Vagina (tissue), 2 donors: ENCODE results near the gene CBLN3. TPM values are rescaled to one million over a fixed set of nuclear protein-coding genes. Genes with fewer than 3 reads are reported as not detected.

Experiments used
- DNase-seq, 2 donors: peaks; one replicate each; pipeline ENCODE4 v3.0.0-alpha.2; 2017; ENCODE audit errors: extremely low spot score in 2 of 2
- H3K27ac ChIP-seq: fragments of 200-600 bp; sonication (generic); one replicate; pipeline ENCODE4 v1.5.1; 2019
- H3K27me3 ChIP-seq: fragments of 200-600 bp; sonication (generic); one replicate; pipeline ENCODE4 v1.5.1; 2019
- H3K36me3 ChIP-seq, 2 donors: fragments of 200-600 bp; sonication (generic); one replicate each; pipeline ENCODE4 v1.5.1; 2017 to 2019
- H3K4me1 ChIP-seq: fragments of 200-600 bp; sonication (generic); one replicate; pipeline ENCODE4 v1.5.1; 2019
- H3K4me3 ChIP-seq, 2 donors: fragments of 200-600 bp; sonication (generic); 1 replicate in 1 of 2; 2 replicates in 1 of 2; pipeline ENCODE4 v1.5.1; 2016 to 2019
- H3K9me3 ChIP-seq: fragments of 200-600 bp; sonication (generic); one replicate; pipeline ENCODE4 v1.5.1; 2019
- CTCF ChIP-seq, 3 experiments: fragments of 450-650 bp in 2 of 3; fragments of 200-600 bp in 1 of 3; sonication (generic) in 1 of 3; IDR thresholded peaks; one replicate each; pipeline ENCODE4 v1.5.1; 2017 to 2019; ENCODE audit warnings: antibody characterized with exemption in 3 of 3, mild to moderate bottlenecking in 2 of 3, moderate library complexity in 2 of 3
- POLR2A ChIP-seq, 2 donors: fragments of 450-650 bp; IDR thresholded peaks; one replicate each; pipeline ENCODE4 v1.6.1; 2017; ENCODE audit warnings: antibody characterized with exemption in 2 of 2, mild to moderate bottlenecking in 2 of 2, moderate library complexity in 2 of 2
- POLR2AphosphoS5 ChIP-seq, 2 donors: sonication (generic); formaldehyde crosslinking; IDR thresholded peaks; one replicate each; pipeline ENCODE4 v1.9.0; 2017; ENCODE audit warnings: antibody characterized with exemption in 2 of 2, mild to moderate bottlenecking in 2 of 2, low read depth in 1 of 2; ENCODE audit not compliant: insufficient read depth in 1 of 2
- intact Hi-C: fragments of 100-400 bp; cut with DNase I; formaldehyde crosslinking; loops from one replicate; pipeline ENCODE4 v1.15.1; 2023
- total RNA-seq: library from RNA; depleted of rRNA; stranded (reverse); fragments of >200 nt; gene quantifications from one replicate; pipeline ENCODE4 v1.2.3, GENCODE V29; 2016

Gene CBLN3
- total RNA-seq, 1 donor from 2014 or later = 1.7 TPM

- DNase-seq = peak in 1 of 2 donors; percentile 58
- TF ChIP-seq POLR2AphosphoS5 (IDR thresholded peaks at IDR 0.05; ENCODE audit: insufficient read depth in 1 of 2, low read depth in 1 of 2) = no peak
- no peak for TF ChIP-seq CTCF (IDR thresholded peaks at IDR 0.05)
- TF ChIP-seq POLR2A (IDR thresholded peaks at IDR 0.05) = no peak
- Histone ChIP-seq H3K9me3 (no peaks in the 10 kb centered on the region), H3K27ac (no peak overlapping the region), H3K4me3 (no peak overlapping the region), H3K36me3 (peaks cover 0 to 59% of the 10 kb centered on the region in 2 donors), H3K27me3 (no peaks in the 10 kb centered on the region), H3K4me1 (peaks cover 57% of the 10 kb centered on the region)
- intact Hi-C loops = loop anchor here (5.0 kb wide), 1 partner anchor 192 kb away; the partner anchor contains the start of gene TINF2
Measured at GRCh38 chr14:24434676-24435075, 5.2 kb upstream of the CBLN3 start.

- H3K9me3 ChIP-seq = no peaks in the 10 kb centered on the region
- H3K27ac ChIP-seq = no peak overlapping the region
- H3K4me1 ChIP-seq = peaks cover 61% of the 10 kb centered on the region
- no peak for DNase-seq
- no peak for TF ChIP-seq POLR2A (IDR thresholded peaks at IDR 0.05)
- TF ChIP-seq POLR2AphosphoS5 (IDR thresholded peaks at IDR 0.05; ENCODE audit: insufficient read depth in 1 of 2, low read depth in 1 of 2) = no peak
- no peak for TF ChIP-seq CTCF (IDR thresholded peaks at IDR 0.05)
- H3K27me3 ChIP-seq = no peaks in the 10 kb centered on the region
- H3K4me3 ChIP-seq = no peak overlapping the region
- intact Hi-C loops = loop anchor here (5.0 kb wide), 1 partner anchor 192 kb away; the partner anchor contains the start of gene TINF2
- peaks cover 0 to 52% of the 10 kb centered on the region in 2 donors for H3K36me3 ChIP-seq
Measured at GRCh38 chr14:24434036-24434435, 4.6 kb upstream of the CBLN3 start.

GRCh38 chr14:24432259-24433131 is 3.0 kb upstream of the CBLN3 start:
- Histone ChIP-seq H3K27me3 (no peaks in the 10 kb centered on the region), H3K4me3 (peak overlapping the region; percentile 2 to 93), H3K4me1 (peaks cover 62% of the 10 kb centered on the region), H3K27ac (peak overlapping the region; percentile 92), H3K9me3 (no peaks in the 10 kb centered on the region), H3K36me3 (peaks cover 0 to 38% of the 10 kb centered on the region in 2 donors)
- intact Hi-C loops = loop anchor here (2.0 to 5.0 kb wide), 2 partner anchors 100 to 190 kb away; partner anchors contain the start of gene TINF2
- TF ChIP-seq POLR2A (IDR thresholded peaks at IDR 0.05) (no peak), CTCF (IDR thresholded peaks at IDR 0.05) (no peak), POLR2AphosphoS5 (IDR thresholded peaks at IDR 0.05; ENCODE audit: insufficient read depth in 1 of 2, low read depth in 1 of 2) (no peak)
- DNase-seq = peak; percentile 77 to 88

- peak overlapping the region; percentile 92 for H3K27ac ChIP-seq
- peaks cover 0 to 31% of the 10 kb centered on the region in 2 donors for H3K36me3 ChIP-seq
- no peaks in the 10 kb centered on the region for H3K9me3 ChIP-seq
- H3K4me1 ChIP-seq = peaks cover 61% of the 10 kb centered on the region
- H3K27me3 ChIP-seq = no peaks in the 10 kb centered on the region
- H3K4me3 ChIP-seq = peak overlapping the region; percentile 72 to 93
- intact Hi-C loops = loop anchor here (2.0 to 5.0 kb wide), 3 partner anchors 65 to 189 kb away; partner anchors contain the start of gene TINF2
- peak; percentile 89 to 96 for DNase-seq
- TF ChIP-seq POLR2A (IDR thresholded peaks at IDR 0.05) = no peak
- TF ChIP-seq CTCF (IDR thresholded peaks at IDR 0.05) = peak; percentile 59 to 96 (median 96)
- peak; percentile 61 to 64 for TF ChIP-seq POLR2AphosphoS5 (IDR thresholded peaks at IDR 0.05; ENCODE audit: insufficient read depth in 1 of 2, low read depth in 1 of 2)
Measured at GRCh38 chr14:24431569-24432258, 2.2 kb upstream of the CBLN3 start.
